ACHN (cell line): ENCODE data around the gene GTF3C4.

ENCODE experiments used
- DNase-seq: peaks from one replicate; pipeline ENCODE4 v3.0.0-alpha.2; 2015
- in situ Hi-C: cut with HindIII; loops from 2 replicates; pipeline ENCODE4 v1.10.0; 2017; ENCODE audit warnings: low sequenced_read_pairs, low pct_ligation_motif_present, low pct_unique_long_range_greater_than_20kb

GTF3C4 gene, protein sequence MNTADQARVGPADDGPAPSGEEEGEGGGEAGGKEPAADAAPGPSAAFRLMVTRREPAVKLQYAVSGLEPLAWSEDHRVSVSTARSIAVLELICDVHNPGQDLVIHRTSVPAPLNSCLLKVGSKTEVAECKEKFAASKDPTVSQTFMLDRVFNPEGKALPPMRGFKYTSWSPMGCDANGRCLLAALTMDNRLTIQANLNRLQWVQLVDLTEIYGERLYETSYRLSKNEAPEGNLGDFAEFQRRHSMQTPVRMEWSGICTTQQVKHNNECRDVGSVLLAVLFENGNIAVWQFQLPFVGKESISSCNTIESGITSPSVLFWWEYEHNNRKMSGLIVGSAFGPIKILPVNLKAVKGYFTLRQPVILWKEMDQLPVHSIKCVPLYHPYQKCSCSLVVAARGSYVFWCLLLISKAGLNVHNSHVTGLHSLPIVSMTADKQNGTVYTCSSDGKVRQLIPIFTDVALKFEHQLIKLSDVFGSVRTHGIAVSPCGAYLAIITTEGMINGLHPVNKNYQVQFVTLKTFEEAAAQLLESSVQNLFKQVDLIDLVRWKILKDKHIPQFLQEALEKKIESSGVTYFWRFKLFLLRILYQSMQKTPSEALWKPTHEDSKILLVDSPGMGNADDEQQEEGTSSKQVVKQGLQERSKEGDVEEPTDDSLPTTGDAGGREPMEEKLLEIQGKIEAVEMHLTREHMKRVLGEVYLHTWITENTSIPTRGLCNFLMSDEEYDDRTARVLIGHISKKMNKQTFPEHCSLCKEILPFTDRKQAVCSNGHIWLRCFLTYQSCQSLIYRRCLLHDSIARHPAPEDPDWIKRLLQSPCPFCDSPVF

DNA sequence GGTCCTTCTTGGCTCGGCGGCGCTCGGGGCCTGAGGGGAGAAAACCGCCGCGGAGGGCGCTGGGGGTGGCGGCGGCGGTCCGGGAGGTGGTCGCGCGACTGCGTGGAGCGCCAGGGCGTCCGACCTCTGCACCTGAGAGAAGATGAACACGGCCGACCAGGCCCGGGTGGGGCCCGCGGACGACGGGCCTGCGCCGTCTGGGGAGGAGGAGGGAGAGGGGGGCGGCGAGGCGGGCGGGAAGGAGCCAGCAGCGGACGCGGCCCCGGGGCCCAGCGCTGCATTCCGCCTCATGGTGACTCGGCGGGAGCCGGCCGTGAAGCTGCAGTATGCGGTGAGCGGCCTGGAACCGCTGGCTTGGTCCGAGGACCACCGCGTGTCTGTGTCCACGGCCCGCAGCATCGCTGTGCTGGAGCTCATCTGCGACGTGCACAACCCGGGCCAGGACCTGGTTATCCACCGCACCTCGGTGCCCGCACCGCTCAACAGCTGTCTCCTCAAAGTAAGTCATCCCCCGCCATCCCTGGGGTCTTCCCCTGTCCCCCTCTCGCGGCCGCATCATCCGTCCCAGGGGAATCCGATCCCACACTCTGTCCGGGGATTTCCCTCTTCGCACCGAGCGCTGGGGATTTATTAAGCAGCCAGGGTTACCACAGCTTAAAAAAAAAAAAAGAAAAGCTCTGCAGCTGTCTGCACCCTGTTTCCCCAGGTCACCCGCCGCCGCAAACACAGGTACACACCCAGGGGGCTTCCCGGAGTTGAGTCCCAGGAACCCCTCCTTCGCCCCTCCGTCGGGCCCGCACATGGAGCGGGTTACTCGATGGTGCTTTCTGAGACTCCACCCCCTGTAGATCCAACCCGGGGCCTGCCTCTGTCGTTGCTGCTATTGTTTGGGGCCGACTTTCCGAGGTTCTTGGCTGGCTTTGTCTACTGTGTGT lies at the start of gene GTF3C4:
Gene GTF3C4, plus strand, starts transcription at position 8 of the 935 bp plus-strand sequence. Its CDS starts 135 bp downstream, at position 143.
- in situ Hi-C loops, result no loop called here
- DNase-seq, result peak; percentile 27

GRCh38 chr9:132622159-132622558 lies 48.1 kb upstream of the GTF3C4 start:
- DNase-seq, result no peak
- in situ Hi-C loops, result no loop called here

GRCh38 chr9:132626285-132626684 lies 44.0 kb upstream of the GTF3C4 start:
- in situ Hi-C loops, result no loop called here
- DNase-seq, result no peak

- in situ Hi-C loops, result no loop called here
- no peak for DNase-seq
Observed at GRCh38 chr9:132627106-132627505, 43.2 kb upstream of the GTF3C4 start.

- in situ Hi-C loops, result no loop called here
- no peak for DNase-seq
Observed at GRCh38 chr9:132627594-132627993, 42.7 kb upstream of the GTF3C4 start.

- in situ Hi-C loops, result no loop called here
- DNase-seq, result no peak
Observed at GRCh38 chr9:132628746-132629145, 41.5 kb upstream of the GTF3C4 start.

GRCh38 chr9:132630116-132630515 lies 40.1 kb upstream of the GTF3C4 start:
- no peak for DNase-seq
- in situ Hi-C loops, result no loop called here

DNA sequence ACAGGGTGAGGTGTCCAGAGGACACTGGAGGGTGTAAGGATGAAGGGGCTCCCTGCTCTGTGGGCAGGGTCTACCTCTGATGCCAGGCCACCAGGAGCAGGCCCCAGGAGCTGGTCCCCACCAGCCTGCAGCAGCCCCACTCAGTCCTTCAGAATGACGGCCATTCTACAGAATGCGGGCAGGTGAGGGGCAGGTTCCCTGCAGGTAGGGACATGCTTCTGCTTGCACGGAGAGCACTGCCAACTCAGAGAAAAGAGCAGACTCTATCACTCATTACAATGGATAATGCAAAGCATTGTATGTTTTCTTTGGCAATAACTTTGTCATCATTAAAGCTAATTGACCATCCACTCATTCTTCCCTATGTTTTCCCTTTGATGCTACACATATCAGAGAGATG lies 39.5 kb upstream of the GTF3C4 start:
- no peak for DNase-seq
- in situ Hi-C loops, result no loop called here

DNA sequence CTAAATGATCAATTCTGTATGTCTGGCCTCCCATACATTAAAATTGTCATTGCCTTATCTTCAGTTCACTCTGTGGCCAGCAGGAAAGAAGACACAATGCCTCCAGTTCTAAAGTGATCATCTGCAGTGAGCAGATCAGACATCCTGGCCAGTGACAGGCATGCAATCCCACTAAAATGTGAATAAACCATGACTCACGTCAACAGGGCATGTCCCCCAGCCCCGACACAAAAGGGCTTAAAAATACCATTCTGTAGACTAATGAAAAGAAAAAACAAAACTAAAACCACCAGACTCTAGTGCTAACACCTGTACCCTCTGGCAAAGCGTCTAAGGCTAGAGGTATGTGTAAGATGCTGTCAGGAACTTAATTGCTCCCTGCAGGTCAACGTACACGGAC lies 39.0 kb upstream of the GTF3C4 start:
- in situ Hi-C loops, result no loop called here
- no peak for DNase-seq

GRCh38 chr9:132631685-132632084 lies 38.6 kb upstream of the GTF3C4 start:
- in situ Hi-C loops, result no loop called here

DNA sequence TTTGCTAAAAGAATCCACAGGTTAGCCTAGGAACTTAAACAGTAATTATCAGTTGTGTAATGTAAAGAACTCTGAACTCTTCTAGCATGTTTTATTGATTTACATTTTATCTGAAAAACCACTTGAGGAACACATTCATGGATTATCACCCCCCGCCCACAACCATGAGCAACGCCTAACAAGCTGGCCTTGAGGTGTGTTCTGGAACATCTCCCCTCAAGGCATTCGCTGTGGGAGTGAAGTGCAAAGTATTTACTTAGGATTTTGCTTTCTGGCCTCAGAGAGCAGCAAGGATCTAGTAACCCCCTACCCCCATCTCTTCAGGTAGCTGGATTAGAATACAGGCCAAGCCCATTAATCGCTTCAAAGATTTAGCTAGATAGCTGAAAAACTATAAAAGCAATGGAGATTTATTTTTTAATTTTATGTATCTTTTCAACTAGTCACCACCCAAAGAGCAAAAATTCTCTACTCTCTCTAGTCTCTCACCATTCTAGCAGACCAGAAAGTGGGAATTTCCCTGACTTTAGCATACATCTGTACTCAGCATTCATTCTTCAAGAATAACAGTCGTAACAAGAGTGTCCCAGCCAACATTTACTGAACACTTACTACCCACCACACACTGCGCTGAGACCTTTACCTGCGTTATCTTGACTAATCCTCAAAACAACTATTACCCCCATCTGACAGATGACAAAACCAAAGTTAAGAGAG lies 37.7 kb upstream of the GTF3C4 start:
- DNase-seq, result no peak
- in situ Hi-C loops, result no loop called here

More at GRCh38 chr9:132631685-132632084, 38.6 kb upstream of the GTF3C4 start:
- DNase-seq, result no peak

DNA sequence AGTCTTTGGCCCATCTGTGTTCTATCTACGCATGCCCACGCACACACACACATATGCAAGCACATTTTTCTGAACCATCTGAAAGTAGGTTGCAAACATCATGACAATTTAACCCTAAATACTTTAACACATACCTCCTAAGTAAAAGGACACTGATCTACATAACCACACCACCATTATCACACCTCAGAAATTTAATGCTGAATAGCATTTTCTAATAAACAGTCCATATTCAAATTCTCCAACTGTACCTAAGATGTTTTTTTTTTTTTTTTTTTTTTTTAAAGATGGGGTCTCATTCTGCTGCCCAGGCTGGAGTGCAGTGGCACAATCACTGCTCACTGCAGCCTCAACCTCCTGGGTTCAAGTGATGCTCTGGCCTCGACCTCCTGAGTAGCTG lies 35.9 kb upstream of the GTF3C4 start:
- DNase-seq, result no peak
- in situ Hi-C loops, result no loop called here

GRCh38 chr9:132637351-132637750 lies 32.9 kb upstream of the GTF3C4 start:
- DNase-seq, result no peak
- in situ Hi-C loops, result no loop called here

DNA sequence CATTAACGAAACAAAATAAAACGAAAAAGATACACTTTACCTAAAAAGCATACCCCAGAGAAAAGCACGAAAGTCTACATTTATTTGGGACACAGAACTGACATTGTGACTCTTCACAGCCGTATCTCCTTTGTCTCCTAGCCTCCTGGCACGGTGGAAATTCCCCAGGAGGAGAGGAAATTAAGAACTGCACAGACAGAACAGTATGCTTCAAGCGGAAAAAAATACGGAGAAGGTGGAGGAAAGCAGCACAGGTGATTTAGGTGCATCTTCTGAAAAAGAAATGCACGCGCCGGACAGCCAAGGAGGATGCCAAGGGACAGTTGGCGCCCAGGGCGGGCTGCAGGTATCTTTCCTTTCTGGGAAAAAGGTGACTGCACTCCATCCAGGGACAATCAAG lies 32.5 kb upstream of the GTF3C4 start:
- in situ Hi-C loops, result no loop called here
- DNase-seq, result no peak

DNA sequence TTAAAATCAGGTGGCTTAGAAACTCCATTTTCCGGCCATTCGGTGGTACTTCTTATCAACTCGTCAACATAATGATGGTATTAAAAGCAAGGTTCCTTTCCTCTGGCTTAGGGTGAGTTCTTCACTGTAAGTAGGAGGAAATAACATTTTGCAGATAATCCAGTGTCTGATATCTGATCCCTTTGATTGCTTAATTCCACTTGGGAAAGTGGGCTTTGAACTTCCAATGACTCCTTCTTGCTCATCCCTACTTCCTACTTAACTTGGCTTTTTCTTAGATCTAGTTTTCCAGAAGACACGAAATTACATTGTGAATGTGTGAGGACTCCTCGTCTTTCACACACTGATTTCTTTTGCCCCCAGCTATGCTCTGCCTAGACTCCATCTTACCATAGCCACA lies 32.0 kb upstream of the GTF3C4 start:
- DNase-seq, result no peak
- in situ Hi-C loops, result no loop called here

- in situ Hi-C loops, result no loop called here
- no peak for DNase-seq
Observed at GRCh38 chr9:132639322-132639721, 30.9 kb upstream of the GTF3C4 start.

- DNase-seq, result no peak
- in situ Hi-C loops, result no loop called here
Observed at GRCh38 chr9:132641216-132641615, 29.0 kb upstream of the GTF3C4 start.

DNA sequence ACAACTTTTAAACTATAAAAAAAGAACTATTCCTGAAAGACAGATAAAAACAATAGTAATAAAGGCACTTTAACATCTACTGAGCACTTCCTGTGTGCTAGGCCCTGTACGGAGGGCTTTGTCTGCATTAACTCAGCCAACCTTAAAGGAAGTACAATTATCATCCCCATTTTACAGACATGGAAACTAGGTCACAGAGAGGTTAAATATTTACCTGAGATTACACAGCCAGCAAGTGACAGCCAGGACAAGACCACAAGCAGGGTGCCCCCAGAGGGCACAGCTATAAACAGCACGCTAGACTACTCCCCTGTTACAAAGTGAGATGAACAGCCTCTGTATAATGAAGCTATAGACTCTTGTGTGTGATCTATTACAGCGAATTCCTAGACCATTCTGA lies 26.0 kb upstream of the GTF3C4 start:
- peak; percentile 25 for DNase-seq
- in situ Hi-C loops, result no loop called here
